UCSD-AML1 (cell line): Measurements from ENCODE around the gene CDK12.
"Not testable (repeated sequence)": the region's sequence is repeated elsewhere in the genome, so short reads cannot be mapped to it uniquely, and the experiment has no call there.

ENCODE experiments used
- DNase-seq: peaks from one replicate; lab custom pipeline; 2025; ENCODE audit not compliant: unreplicated experiment; lab: John Stamatoyannopoulos, UW

Gene CDK12

GRCh38 chr17:39461113-39461925 lies at the start of gene CDK12:
TSS of gene CDK12 (plus strand) at chr17:39461486. CDS start at chr17:39462072, 586 bp downstream.
- peak; percentile 92 for DNase-seq

DNA sequence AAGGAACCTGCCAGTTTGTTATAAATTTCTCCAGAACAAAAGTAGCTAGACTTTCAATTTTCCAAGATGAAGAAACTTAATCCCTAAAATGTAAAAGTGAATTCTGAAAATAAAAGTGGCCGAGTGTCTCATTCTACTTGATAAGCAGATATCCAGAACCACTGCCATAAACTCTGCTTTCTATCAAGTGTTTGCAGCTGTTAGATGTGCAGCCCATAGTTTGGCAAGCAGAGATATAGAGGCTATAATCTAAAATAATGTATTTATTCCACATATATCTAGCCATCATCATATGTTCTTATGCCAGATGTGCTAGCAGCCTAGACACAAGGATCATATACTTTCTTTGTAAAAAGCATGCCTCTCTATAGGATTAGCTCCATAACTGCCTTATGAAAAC lies 45.1 kb upstream of the CDK12 start:
- DNase-seq, result no peak

GRCh38 chr17:39429600-39429999 lies 31.7 kb upstream of the CDK12 start:
- no peak for DNase-seq

GRCh38 chr17:39439868-39440267 lies 21.4 kb upstream of the CDK12 start:
- DNase-seq, result not testable (repeated sequence)

DNA sequence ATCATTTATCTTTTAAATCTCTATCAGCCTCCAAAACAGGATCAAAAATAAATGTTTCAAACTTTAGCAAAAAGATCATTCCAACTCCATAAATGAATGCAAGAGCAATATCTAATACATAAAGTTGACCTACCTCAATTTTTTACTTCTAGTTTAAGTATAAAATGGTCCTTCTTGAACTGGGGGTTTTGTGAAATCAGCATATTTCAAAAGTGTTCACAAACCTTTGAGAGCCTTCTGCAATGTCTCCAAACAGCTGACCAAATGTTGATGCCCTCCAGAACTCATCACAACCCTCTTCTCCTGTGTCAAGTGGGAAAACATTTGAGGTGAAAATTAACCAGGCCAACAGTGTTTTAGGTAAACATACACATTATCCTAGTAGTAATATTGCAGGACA lies 18.0 kb upstream of the CDK12 start:
- DNase-seq, result no peak

- DNase-seq, result no peak
These were observed 13.7 kb upstream of the CDK12 start for GRCh38 chr17:39447561-39447960.

GRCh38 chr17:39450051-39450450 lies 11.2 kb upstream of the CDK12 start:
- no peak for DNase-seq

DNA sequence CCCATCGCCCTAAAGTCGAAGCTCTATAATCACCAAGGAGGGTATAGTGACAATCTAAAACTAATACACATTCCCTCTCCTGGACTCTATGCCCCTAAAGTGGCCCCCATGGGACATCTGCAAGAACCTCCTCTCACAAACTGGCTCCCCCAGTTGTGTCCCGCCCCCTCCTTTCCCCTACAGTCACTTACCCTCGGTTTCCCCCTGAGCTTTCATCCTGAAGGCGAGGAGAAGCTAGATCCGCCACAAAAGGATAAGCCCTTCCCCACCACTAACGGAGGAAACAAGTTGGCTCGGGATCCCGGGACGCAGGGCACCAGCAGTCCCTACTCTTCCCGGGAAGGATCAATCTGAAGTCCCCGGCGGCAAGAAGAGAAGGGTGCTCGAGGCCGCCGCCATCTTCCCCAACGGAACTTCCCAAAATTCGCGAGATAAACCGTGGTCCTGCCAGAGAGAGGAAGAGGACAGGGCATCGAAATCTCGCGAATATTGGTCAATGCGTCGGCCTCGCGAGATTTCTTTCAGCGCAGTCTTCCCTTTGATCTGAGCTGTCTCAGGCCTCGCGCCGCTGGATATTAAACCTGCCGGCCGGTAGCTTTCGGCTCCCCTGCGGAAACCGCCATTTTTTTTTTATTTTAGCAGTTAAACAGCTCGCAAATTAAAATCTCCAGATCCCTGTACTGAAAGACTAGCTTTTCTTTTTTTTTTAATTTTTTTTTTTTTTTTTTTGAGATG lies 10.3 kb upstream of the CDK12 start, which contains the start of gene MED1:
TSS of gene MED1 (minus strand) at position 417 of the 735 bp plus-strand sequence. CDS start at position 216, 201 bp downstream.
- DNase-seq, result peak; percentile 93

DNA sequence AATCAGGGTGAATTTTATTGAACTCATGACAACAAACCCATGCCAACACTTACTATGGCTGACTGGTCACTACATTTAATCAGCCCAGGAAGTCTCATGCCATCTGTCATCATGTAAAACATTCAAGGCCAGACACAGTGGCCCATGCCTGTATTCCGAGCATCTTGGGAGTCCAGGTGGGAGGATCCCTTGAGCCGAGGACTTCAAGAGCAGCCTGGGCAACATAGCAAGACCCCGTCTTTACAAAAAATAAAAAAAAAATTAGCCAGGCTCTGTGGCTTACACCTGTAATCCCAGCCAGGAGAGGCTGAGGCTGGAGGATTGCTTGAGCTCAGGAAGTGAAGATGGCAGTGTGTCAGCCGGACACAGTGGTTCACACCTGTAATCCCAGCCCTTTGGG lies 5.4 kb upstream of the CDK12 start:
- DNase-seq, result no peak

- no peak for DNase-seq
These were observed 762 bp downstream of the CDK12 start for GRCh38 chr17:39461926-39462569.

GRCh38 chr17:39462631-39463375 lies 1.5 kb downstream of the CDK12 start:
- DNase-seq, result peak; percentile 27

GRCh38 chr17:39464639-39465181 lies 3.4 kb downstream of the CDK12 start:
- DNase-seq, result not testable (repeated sequence)

GRCh38 chr17:39468610-39469009 lies 7.3 kb downstream of the CDK12 start:
- not testable (repeated sequence) for DNase-seq

GRCh38 chr17:39473310-39473709 lies 12.0 kb downstream of the CDK12 start:
- no peak for DNase-seq

GRCh38 chr17:39479631-39480030 lies 18.3 kb downstream of the CDK12 start:
- not testable (repeated sequence) for DNase-seq

DNA sequence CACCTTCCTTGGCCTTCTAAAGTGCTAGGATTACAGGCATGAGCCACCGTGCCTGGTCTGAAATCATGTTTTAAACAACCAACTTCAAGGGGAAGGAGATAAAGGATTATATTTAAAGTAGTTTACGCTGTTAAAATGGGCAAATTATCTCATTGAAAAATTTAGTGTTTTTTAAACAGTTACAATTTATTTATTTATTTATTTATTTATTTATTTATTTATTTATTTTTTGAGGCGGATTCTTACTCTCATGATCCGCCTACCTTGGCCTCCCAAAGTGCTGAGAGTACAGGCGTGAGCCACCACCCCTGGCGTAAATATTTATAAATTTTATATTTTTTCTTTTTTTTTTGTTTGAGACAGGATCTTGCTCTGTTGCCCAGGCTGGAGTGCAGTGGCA lies 22.2 kb downstream of the CDK12 start:
- DNase-seq, result no peak

GRCh38 chr17:39484178-39484577 lies 22.9 kb downstream of the CDK12 start:
- no peak for DNase-seq

DNA sequence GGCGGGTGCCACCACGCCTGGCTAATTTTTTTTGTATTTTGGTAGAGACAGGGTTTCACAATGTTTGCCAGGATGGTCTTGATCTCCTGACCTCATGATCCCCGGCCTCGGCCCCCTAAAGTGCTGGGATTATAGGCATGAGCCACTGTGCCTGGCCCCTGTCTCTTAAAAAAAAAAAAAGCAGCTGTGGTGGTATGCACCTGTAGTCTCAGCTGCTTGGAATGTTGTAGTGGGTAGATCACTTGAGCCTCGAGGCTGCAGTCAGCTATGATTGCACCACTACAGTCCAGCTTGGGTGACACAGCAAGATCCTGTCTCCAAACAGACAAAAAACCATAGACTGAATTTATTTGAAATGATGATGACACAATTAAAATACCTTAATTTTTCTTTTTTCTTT lies 24.3 kb downstream of the CDK12 start:
- no peak for DNase-seq

- no peak for DNase-seq
These were observed 25.0 kb downstream of the CDK12 start for GRCh38 chr17:39486242-39486641.

DNA sequence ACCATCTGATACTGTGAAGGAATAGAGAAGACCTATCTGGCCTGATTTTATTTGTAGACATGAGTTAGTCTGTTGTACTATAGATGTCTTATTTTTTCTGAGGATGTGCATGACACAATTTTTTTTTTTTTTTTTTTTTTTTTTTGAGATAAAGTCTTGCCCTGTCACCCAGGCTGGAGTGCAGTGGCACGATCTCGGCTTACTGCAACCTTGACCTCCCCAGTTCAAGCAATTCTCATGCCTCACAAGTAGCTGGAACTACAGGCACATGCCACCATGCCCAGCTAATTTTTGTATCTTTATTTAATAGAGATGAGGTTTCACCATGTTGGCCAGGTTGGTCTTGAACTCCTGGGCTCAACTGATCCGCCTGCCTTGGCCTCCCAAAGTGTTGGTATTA lies 26.2 kb downstream of the CDK12 start:
- not testable (repeated sequence) for DNase-seq

GRCh38 chr17:39487946-39488345 lies 26.7 kb downstream of the CDK12 start:
- DNase-seq, result no peak
